WTC11 (cell line): Measurements from ENCODE around the gene DOK3. TPM values are rescaled to one million over a fixed set of nuclear protein-coding genes. Genes with fewer than 3 reads are reported as not detected.

Experiments
- ATF3 ChIP-seq: sonication (generic); formaldehyde crosslinking; conservative IDR thresholded peaks from 2 replicates; pipeline ENCODE4 v1.8.1; 2022; ENCODE audit warnings: mild to moderate bottlenecking, missing genetic modification reagents
- ATF6 ChIP-seq: sonication (generic); formaldehyde crosslinking; IDR thresholded peaks from 2 replicates; pipeline ENCODE4 v1.8.1; 2023; ENCODE audit warnings: mild to moderate bottlenecking, missing genetic modification reagents
- CBFB ChIP-seq: sonication (generic); formaldehyde crosslinking; IDR thresholded peaks from 2 replicates; pipeline ENCODE4 v1.8.1; 2022; ENCODE audit warnings: mild to moderate bottlenecking, low read depth, missing genetic modification reagents
- CTCF ChIP-seq: fragments of 200-600 bp; IDR thresholded peaks from 2 replicates; pipeline ENCODE4 v1.8.0; 2022; ENCODE audit warnings: antibody characterized with exemption
- E2F1 ChIP-seq: sonication (generic); formaldehyde crosslinking; IDR thresholded peaks from 2 replicates; pipeline ENCODE4 v1.8.0; 2022; ENCODE audit warnings: mild to moderate bottlenecking, missing genetic modification reagents
- EMX1 ChIP-seq: fragments of 250-450 bp; sonication (Bioruptor Pico); IDR thresholded peaks from 2 replicates; pipeline ENCODE4 v1.8.0; 2021; ENCODE audit warnings: mild to moderate bottlenecking
- GABPB1 ChIP-seq: sonication (generic); formaldehyde crosslinking; IDR thresholded peaks from 2 replicates; pipeline ENCODE4 v1.8.1; 2023; ENCODE audit warnings: mild to moderate bottlenecking, missing genetic modification reagents
- GTF2I ChIP-seq: fragments of 250-450 bp; sonication (Bioruptor Pico); conservative IDR thresholded peaks from 2 replicates; pipeline ENCODE4 v1.4.0; 2021; ENCODE audit warnings: mild to moderate bottlenecking
- JUN ChIP-seq: sonication (generic); formaldehyde crosslinking; IDR thresholded peaks from 2 replicates; pipeline ENCODE4 v1.8.0; 2023; ENCODE audit warnings: mild to moderate bottlenecking, missing genetic modification reagents
- MAX ChIP-seq: sonication (generic); formaldehyde crosslinking; IDR thresholded peaks from 2 replicates; pipeline ENCODE4 v1.8.0; 2022; ENCODE audit warnings: mild to moderate bottlenecking, missing genetic modification reagents
- MLX ChIP-seq: sonication (generic); formaldehyde crosslinking; IDR thresholded peaks from 2 replicates; pipeline ENCODE4 v1.8.1; 2023; ENCODE audit warnings: mild to moderate bottlenecking, missing genetic modification reagents, moderate library complexity
- MYBL2 ChIP-seq: sonication (generic); formaldehyde crosslinking; IDR thresholded peaks from 2 replicates; pipeline ENCODE4 v1.8.1; 2023; ENCODE audit warnings: mild to moderate bottlenecking, moderate library complexity, missing genetic modification reagents
- NFATC4 ChIP-seq: fragments of 250-450 bp; sonication (Bioruptor Pico); IDR thresholded peaks from 2 replicates; pipeline ENCODE4 v1.9.0; 2021; ENCODE audit warnings: mild to moderate bottlenecking
- NR1H2 ChIP-seq: sonication (generic); formaldehyde crosslinking; IDR thresholded peaks from 2 replicates; pipeline ENCODE4 v1.9.0; 2021; ENCODE audit warnings: mild to moderate bottlenecking, moderate library complexity, missing genetic modification reagents
- PRDM15 ChIP-seq: sonication (generic); formaldehyde crosslinking; IDR thresholded peaks from 2 replicates; pipeline ENCODE4 v1.8.0; 2022; ENCODE audit warnings: missing genetic modification reagents
- PREB ChIP-seq: sonication (generic); formaldehyde crosslinking; IDR thresholded peaks from 2 replicates; pipeline ENCODE4 v1.8.1; 2022; ENCODE audit warnings: mild to moderate bottlenecking, missing genetic modification reagents, moderate library complexity, borderline replicate concordance
- RORB ChIP-seq: fragments of 250-450 bp; sonication (Bioruptor Pico); IDR thresholded peaks from 2 replicates; pipeline ENCODE4 v1.9.0; 2021; ENCODE audit warnings: mild to moderate bottlenecking
- SP1 ChIP-seq: sonication (generic); formaldehyde crosslinking; conservative IDR thresholded peaks from 2 replicates; pipeline ENCODE4 v1.8.1; 2022; ENCODE audit warnings: missing genetic modification reagents
- TEAD1 ChIP-seq: sonication (generic); formaldehyde crosslinking; IDR thresholded peaks from 2 replicates; pipeline ENCODE4 v1.8.0; 2022; ENCODE audit warnings: mild to moderate bottlenecking, missing genetic modification reagents
- TP53 ChIP-seq: sonication (generic); formaldehyde crosslinking; IDR thresholded peaks from 2 replicates; pipeline ENCODE4 v1.8.1; 2023; ENCODE audit warnings: mild to moderate bottlenecking, missing genetic modification reagents
- ZBTB21 ChIP-seq: sonication (generic); formaldehyde crosslinking; IDR thresholded peaks from 2 replicates; pipeline ENCODE4 v1.8.1; 2023; ENCODE audit warnings: mild to moderate bottlenecking, missing genetic modification reagents, borderline replicate concordance
- ZMAT4 ChIP-seq: fragments of 250-450 bp; sonication (Bioruptor Pico); IDR thresholded peaks from 2 replicates; pipeline ENCODE4 v1.9.0; 2021; ENCODE audit warnings: mild to moderate bottlenecking
- ZNF121 ChIP-seq: sonication (generic); formaldehyde crosslinking; IDR thresholded peaks from 2 replicates; pipeline ENCODE4 v1.8.0; 2023; ENCODE audit warnings: missing genetic modification reagents
- ZNF138 ChIP-seq: sonication (generic); formaldehyde crosslinking; conservative IDR thresholded peaks from 2 replicates; pipeline ENCODE4 v1.8.1; 2022; ENCODE audit warnings: mild to moderate bottlenecking, moderate library complexity, missing genetic modification reagents
- ZNF416 ChIP-seq: fragments of 250-450 bp; sonication (Bioruptor Pico); IDR thresholded peaks from 2 replicates; pipeline ENCODE4 v1.9.0; 2021; ENCODE audit warnings: mild to moderate bottlenecking, inconsistent platforms
- ZNF425 ChIP-seq: fragments of 250-450 bp; sonication (Bioruptor Pico); conservative IDR thresholded peaks from 2 replicates; pipeline ENCODE4 v1.9.0; 2021; ENCODE audit warnings: mild to moderate bottlenecking
- total RNA-seq: library from RNA; stranded (reverse); gene quantifications from 3 replicates; pipeline ENCODE4 v1.2.3, GENCODE V29; 2021

DOK3 gene
- total RNA-seq, 1 experiment from 2014 or later: 9.9 TPM

GRCh38 chr5:177497292-177498012 lies 12.2 kb downstream of the DOK3 start, which contains the start of gene PDLIM7 (continued):
- no peak for TF ChIP-seq ATF6 (CRISPR knock-in tag)
- TF ChIP-seq ZNF425 (CRISPR knock-in tag): no peak
- TF ChIP-seq ZNF416: 0 out of 2 replicates have a peak, but pooled peaks have one; percentile 72
- TF ChIP-seq EMX1 (CRISPR knock-in tag): no peak
- no peak for TF ChIP-seq TP53 (CRISPR knock-in tag)
- peak; percentile 67; the same call in 1 of the 2 replicates for TF ChIP-seq NFATC4 (CRISPR knock-in tag)
- no peak for TF ChIP-seq PRDM15 (CRISPR knock-in tag)
- TF ChIP-seq SP1 (CRISPR knock-in tag): peak; percentile 92
- TF ChIP-seq ZNF138 (CRISPR knock-in tag): no peak
- peak; percentile 64 for TF ChIP-seq MAX
- no peak for TF ChIP-seq ATF3
- TF ChIP-seq ZMAT4: no peak
- TF ChIP-seq MYBL2 (CRISPR knock-in tag): peak; percentile 41; the same call in 1 of the 2 replicates
- no peak for TF ChIP-seq E2F1 (CRISPR knock-in tag)
- TF ChIP-seq GABPB1 (CRISPR knock-in tag): no peak; the same call in 1 of the 2 replicates
- TF ChIP-seq ZBTB21 (CRISPR knock-in tag): no peak
- TF ChIP-seq GTF2I (CRISPR knock-in tag): peak; percentile 98
- TF ChIP-seq CTCF: no peak
- TF ChIP-seq NR1H2 (CRISPR knock-in tag): no peak
- no peak for TF ChIP-seq JUN (CRISPR knock-in tag)
- no peak for TF ChIP-seq CBFB (CRISPR knock-in tag)
- TF ChIP-seq ZNF121: peak; percentile 94
- no peak for TF ChIP-seq PREB
- TF ChIP-seq MLX (CRISPR knock-in tag): no peak
- no peak for TF ChIP-seq RORB (CRISPR knock-in tag)
- TF ChIP-seq TEAD1 (CRISPR knock-in tag): 0 out of 2 replicates have a peak, but pooled peaks have one; percentile 16
